HG03095 (cell line): ENCODE measurements around the gene STOM.
"Not testable (repeated sequence)": the region's sequence is repeated elsewhere in the genome, so short reads cannot be mapped to it uniquely, and the experiment has no call there.

Experiments used
- ATAC-seq: cut with Tn5 transposase; IDR thresholded peaks from one replicate; pipeline ENCODE4 v1.9.1; 2021; ENCODE audit warnings: moderate library complexity; ENCODE audit not compliant: unreplicated experiment

STOM gene

GRCh38 chr9:121369595-121370265 lies at the start of gene STOM:
STOM (minus strand) TSS chr9:121370250; CDS start chr9:121370187, 63 bp downstream.
- ATAC-seq, result peak; percentile 50

- no peak for ATAC-seq
These were observed 41.9 kb upstream of the STOM start for GRCh38 chr9:121411993-121412392.

- ATAC-seq, result no peak
These were observed 35.8 kb upstream of the STOM start for GRCh38 chr9:121405899-121406298.

GRCh38 chr9:121404906-121405305 lies 34.9 kb upstream of the STOM start:
- no peak for ATAC-seq

GRCh38 chr9:121399883-121400607 lies 30.0 kb upstream of the STOM start:
- ATAC-seq, result no peak

GRCh38 chr9:121399126-121399882 lies 29.3 kb upstream of the STOM start:
- no peak for ATAC-seq

GRCh38 chr9:121398374-121398773 lies 28.3 kb upstream of the STOM start:
- ATAC-seq, result no peak

GRCh38 chr9:121397277-121397676 lies 27.2 kb upstream of the STOM start:
- not testable (repeated sequence) for ATAC-seq

GRCh38 chr9:121395558-121395957 lies 25.5 kb upstream of the STOM start:
- no peak for ATAC-seq

- ATAC-seq, result no peak
These were observed 24.2 kb upstream of the STOM start for GRCh38 chr9:121394292-121394691.

GRCh38 chr9:121393318-121393717 lies 23.3 kb upstream of the STOM start:
- ATAC-seq, result no peak

- no peak for ATAC-seq
These were observed 20.3 kb upstream of the STOM start for GRCh38 chr9:121390372-121390771.

GRCh38 chr9:121388140-121388905 lies 18.3 kb upstream of the STOM start:
- ATAC-seq, result no peak

- ATAC-seq, result no peak
These were observed 16.6 kb upstream of the STOM start for GRCh38 chr9:121386442-121387175.

- ATAC-seq, result no peak
These were observed 13.7 kb upstream of the STOM start for GRCh38 chr9:121383715-121384114.

GRCh38 chr9:121380846-121381245 lies 10.8 kb upstream of the STOM start:
- no peak for ATAC-seq

GRCh38 chr9:121376214-121376830 lies 6.3 kb upstream of the STOM start:
- no peak for ATAC-seq

- no peak for ATAC-seq
These were observed 3.1 kb upstream of the STOM start for GRCh38 chr9:121373011-121373729.
